Activated naive CD8-positive, alpha-beta T cell treated with anti-CD3 and anti-CD28 coated beads, Interleukin-2, amount 50 U/mL, for 24 hours (primary cell): Measurements from ENCODE around the gene KL.

Source experiments
- ATAC-seq: fragments of 150-1000 bp; cut with Tn5 transposase; one replicate; pipeline ENCODE4 v1.10.0; 2021
- DNase-seq: peaks from one replicate; pipeline ENCODE4 v3.0.0; 2021
- H3K27ac Mint-ChIP-seq: one replicate; pipeline ENCODE4 v1.8.0; 2021; ENCODE audit warnings: mild to moderate bottlenecking, mixed read lengths
- H3K27me3 Mint-ChIP-seq: one replicate; pipeline ENCODE4 v1.8.0; 2021; ENCODE audit warnings: mixed read lengths
- H3K36me3 Mint-ChIP-seq: one replicate; pipeline ENCODE4 v1.8.0; 2021; ENCODE audit warnings: low read depth, mixed read lengths
- H3K4me1 Mint-ChIP-seq: one replicate; pipeline ENCODE4 v1.8.0; 2021; ENCODE audit warnings: mixed read lengths
- H3K4me3 Mint-ChIP-seq: one replicate; pipeline ENCODE4 v1.8.0; 2021; ENCODE audit warnings: mild to moderate bottlenecking, moderate library complexity, mixed read lengths
- H3K9me3 Mint-ChIP-seq: one replicate; pipeline ENCODE4 v1.8.0; 2021; ENCODE audit warnings: mixed read lengths

The KL gene

GRCh38 chr13:33073338-33073737, 57.1 kb downstream of the KL start:
- H3K27me3 Mint-ChIP-seq, result no peaks in the 10 kb centered on the region
- H3K36me3 Mint-ChIP-seq, result no peaks in the 10 kb centered on the region

GRCh38 chr13:33076001-33076992, 60.1 kb downstream of the KL start:
- Mint-ChIP-seq H3K36me3 (no peaks in the 10 kb centered on the region), H3K27me3 (peaks cover 7% of the 10 kb centered on the region), H3K4me1 (no peaks in the 10 kb centered on the region), H3K9me3 (no peaks in the 10 kb centered on the region), H3K27ac (no peak overlapping the region), H3K4me3 (no peak overlapping the region)
- no peak for ATAC-seq
- no peak for DNase-seq

More at GRCh38 chr13:33073338-33073737, 57.1 kb downstream of the KL start:
- Mint-ChIP-seq H3K4me1 (no peaks in the 10 kb centered on the region), H3K9me3 (no peaks in the 10 kb centered on the region), H3K4me3 (no peak overlapping the region), H3K27ac (no peak overlapping the region)
- DNase-seq (no peak), ATAC-seq (no peak)

- ATAC-seq, result no peak
- Mint-ChIP-seq H3K4me3 (no peak overlapping the region), H3K4me1 (no peaks in the 10 kb centered on the region), H3K9me3 (no peaks in the 10 kb centered on the region), H3K27me3 (peaks cover 7% of the 10 kb centered on the region), H3K27ac (no peak overlapping the region), H3K36me3 (no peaks in the 10 kb centered on the region)
- no peak for DNase-seq
Observed at GRCh38 chr13:33078263-33078662, 62.0 kb downstream of the KL start.

GRCh38 chr13:33079960-33080359, 63.7 kb downstream of the KL start:
- Mint-ChIP-seq H3K9me3 (no peaks in the 10 kb centered on the region), H3K4me3 (no peak overlapping the region), H3K27ac (no peak overlapping the region), H3K36me3 (no peaks in the 10 kb centered on the region), H3K4me1 (no peaks in the 10 kb centered on the region), H3K27me3 (peaks cover 9% of the 10 kb centered on the region)
- DNase-seq, result no peak
- ATAC-seq, result no peak

GRCh38 chr13:33080972-33081590, 64.9 kb downstream of the KL start:
- no peak for ATAC-seq
- H3K36me3 Mint-ChIP-seq, result no peaks in the 10 kb centered on the region

GRCh38 chr13:33081666-33082065, 65.4 kb downstream of the KL start:
- ATAC-seq, result no peak
- Mint-ChIP-seq H3K27me3 (peaks cover 10% of the 10 kb centered on the region), H3K27ac (no peak overlapping the region), H3K9me3 (no peaks in the 10 kb centered on the region), H3K4me1 (no peaks in the 10 kb centered on the region), H3K36me3 (no peaks in the 10 kb centered on the region), H3K4me3 (no peak overlapping the region)
- DNase-seq, result no peak

More at GRCh38 chr13:33080972-33081590, 64.9 kb downstream of the KL start:
- Mint-ChIP-seq H3K27me3 (peaks cover 10% of the 10 kb centered on the region), H3K4me1 (no peaks in the 10 kb centered on the region), H3K27ac (no peak overlapping the region), H3K9me3 (no peaks in the 10 kb centered on the region), H3K4me3 (no peak overlapping the region)
- no peak for DNase-seq

GRCh38 chr13:33083054-33083453, 66.8 kb downstream of the KL start:
- no peak for ATAC-seq
- Mint-ChIP-seq H3K27ac (no peak overlapping the region), H3K4me1 (no peaks in the 10 kb centered on the region)

GRCh38 chr13:33087091-33087490, 70.9 kb downstream of the KL start:
- H3K4me3 Mint-ChIP-seq, result no peak overlapping the region

More at GRCh38 chr13:33083054-33083453, 66.8 kb downstream of the KL start:
- Mint-ChIP-seq H3K27me3 (peaks cover 13% of the 10 kb centered on the region), H3K9me3 (no peaks in the 10 kb centered on the region), H3K36me3 (no peaks in the 10 kb centered on the region), H3K4me3 (no peak overlapping the region)
- no peak for DNase-seq

GRCh38 chr13:33087790-33088189, 71.6 kb downstream of the KL start:
- ATAC-seq (no peak), DNase-seq (no peak)
- Mint-ChIP-seq H3K9me3 (no peaks in the 10 kb centered on the region), H3K27me3 (peaks cover 7% of the 10 kb centered on the region), H3K36me3 (no peaks in the 10 kb centered on the region), H3K27ac (no peak overlapping the region), H3K4me1 (no peaks in the 10 kb centered on the region), H3K4me3 (no peak overlapping the region)

More at GRCh38 chr13:33087091-33087490, 70.9 kb downstream of the KL start:
- H3K36me3 Mint-ChIP-seq, result no peaks in the 10 kb centered on the region
- no peaks in the 10 kb centered on the region for H3K4me1 Mint-ChIP-seq
- peaks cover 7% of the 10 kb centered on the region for H3K27me3 Mint-ChIP-seq
- no peak for DNase-seq
- no peaks in the 10 kb centered on the region for H3K9me3 Mint-ChIP-seq
- no peak for ATAC-seq
- no peak overlapping the region for H3K27ac Mint-ChIP-seq

GRCh38 chr13:33089311-33089710, 73.1 kb downstream of the KL start:
- Mint-ChIP-seq H3K27me3 (peaks cover 7% of the 10 kb centered on the region), H3K27ac (no peak overlapping the region), H3K36me3 (no peaks in the 10 kb centered on the region), H3K4me1 (no peaks in the 10 kb centered on the region), H3K9me3 (no peaks in the 10 kb centered on the region), H3K4me3 (no peak overlapping the region)
- ATAC-seq (no peak), DNase-seq (no peak)

- Mint-ChIP-seq H3K9me3 (no peaks in the 10 kb centered on the region), H3K27me3 (peaks cover 6% of the 10 kb centered on the region), H3K4me1 (no peaks in the 10 kb centered on the region), H3K36me3 (no peaks in the 10 kb centered on the region), H3K4me3 (no peak overlapping the region), H3K27ac (no peak overlapping the region)
- no peak for DNase-seq
- no peak for ATAC-seq
Observed at GRCh38 chr13:33090755-33091414, 74.7 kb downstream of the KL start.

GRCh38 chr13:33091415-33091774, 75.2 kb downstream of the KL start:
- H3K9me3 Mint-ChIP-seq, result no peaks in the 10 kb centered on the region
- no peak overlapping the region for H3K4me3 Mint-ChIP-seq
- DNase-seq, result no peak
- no peaks in the 10 kb centered on the region for H3K36me3 Mint-ChIP-seq
- no peak for ATAC-seq
- no peak overlapping the region for H3K27ac Mint-ChIP-seq
- no peaks in the 10 kb centered on the region for H3K4me1 Mint-ChIP-seq
- H3K27me3 Mint-ChIP-seq, result peaks cover 6% of the 10 kb centered on the region

- H3K36me3 Mint-ChIP-seq, result no peaks in the 10 kb centered on the region
- ATAC-seq (no peak), DNase-seq (no peak)
- no peaks in the 10 kb centered on the region for H3K4me1 Mint-ChIP-seq
- no peaks in the 10 kb centered on the region for H3K9me3 Mint-ChIP-seq
- H3K4me3 Mint-ChIP-seq, result no peak overlapping the region
- peaks cover 3% of the 10 kb centered on the region for H3K27me3 Mint-ChIP-seq
- no peak overlapping the region for H3K27ac Mint-ChIP-seq
Observed at GRCh38 chr13:33092073-33092987, 76.1 kb downstream of the KL start.
